K562 (cell line): ENCODE results near the gene IL27RA. TPM values are rescaled to one million over a fixed set of nuclear protein-coding genes. Genes with fewer than 3 reads are reported as not detected.

Experiments
- ATAC-seq: fragments of 200-7000 bp; cut with Tn5 transposase; 3 replicates; pipeline ENCODE4 v1.9.1; 2020; ENCODE audit warnings: moderate library complexity
- BruUV-seq: library from RNA; stranded (reverse); fragments of 400-500 nt; replicated peaks from 2 replicates; lab custom pipeline; 2021; lab: Mats Ljungman, UMichigan
- CTCF ChIA-PET: fragments of 300-600 bp; formaldehyde crosslinking; extraction: SDS; loops from one replicate; lab custom pipeline; 2021; ENCODE audit warnings: low intra/inter-chr PET ratio; lab: Yijun Ruan, JAX
- POLR2A ChIA-PET: fragments of 300-600, 350-650 bp; sonication (Branson Sonifier 250); formaldehyde crosslinking; extraction: SDS; loops from one replicate; lab custom pipeline; 2021; ENCODE audit warnings: antibody characterized with exemption, inconsistent platforms; lab: Yijun Ruan, JAX
- DNase-seq, 4 experiments: peaks; one replicate each; pipeline versions ENCODE4 v3.0.0 to v3.0.0-alpha.2; 2011 to 2018; ENCODE audit warnings: low spot score in 3 of 4, mixed read lengths in 3 of 4; ENCODE audit errors: extremely low read depth in 1 of 4
- FAIRE-seq: peaks from 2 replicates; lab custom pipeline; 2011; peaks lifted over from hg19 to GRCh38; lab: Jason Lieb, UNC
- H2AFZ ChIP-seq: 2 replicates; pipeline ENCODE4 v1.6.0; 2011; ENCODE audit warnings: low read depth, low read length, control low read depth, inconsistent platforms
- H3K27ac ChIP-seq: fragments of 200-600 bp; 3 replicates; pipeline ENCODE4 v1.8.0; 2011; ENCODE audit warnings: low read depth, mild to moderate bottlenecking, control low read depth, inconsistent platforms, low read length, moderate library complexity, mixed read lengths; ENCODE audit errors: extremely low read depth
- H3K27me3 ChIP-seq, 2 experiments: fragments of 300-600 bp in 1 of 2; 2 replicates in 1 of 2; 3 replicates in 1 of 2; pipeline versions ENCODE4 v1.6.0 to v1.8.0; 2011; ENCODE audit warnings: inconsistent platforms in 2 of 2, low read length in 2 of 2, mild to moderate bottlenecking in 1 of 2, mixed read lengths in 1 of 2, moderate library complexity in 1 of 2; ENCODE audit not compliant: control insufficient read depth in 2 of 2, insufficient read depth in 2 of 2
- H3K36me3 ChIP-seq: fragments of 300-600 bp; 3 replicates; pipeline ENCODE4 v1.8.0; 2011; ENCODE audit warnings: mild to moderate bottlenecking, low read length, inconsistent platforms; ENCODE audit not compliant: control insufficient read depth, insufficient read depth
- H3K4me1 ChIP-seq, 2 experiments: fragments of 200-600 bp in 1 of 2; replicated peaks in 1 of 2; 2 replicates in 1 of 2; 3 replicates in 1 of 2; pipeline versions ENCODE4 v1.5.1 to v1.8.0; 2011; ENCODE audit warnings: inconsistent platforms in 2 of 2, low read length in 2 of 2, mild to moderate bottlenecking in 1 of 2, mixed read lengths in 1 of 2, moderate library complexity in 1 of 2; ENCODE audit not compliant: control insufficient read depth in 2 of 2, insufficient read depth in 2 of 2
- H3K4me2 ChIP-seq: 2 replicates; pipeline ENCODE4 v1.6.1; 2011; ENCODE audit warnings: low read length, control low read depth, inconsistent platforms, mixed read lengths; ENCODE audit not compliant: insufficient read depth
- H3K4me3 ChIP-seq: fragments of 200-600 bp; sonication (generic), shearing (Covaris generic); 2 replicates; pipeline ENCODE4 v1.5.1; 2016; ENCODE audit warnings: control low read depth, inconsistent platforms
- H3K79me2 ChIP-seq: fragments of 200-600 bp; 3 replicates; pipeline ENCODE4 v1.8.0; 2011; ENCODE audit warnings: low read length, inconsistent platforms; ENCODE audit not compliant: control insufficient read depth, insufficient read depth
- H3K9ac ChIP-seq, 2 experiments: 2 replicates each; pipeline versions ENCODE4 v1.6.0 to v1.6.1; 2011; ENCODE audit warnings: low read depth in 2 of 2, low read length in 2 of 2, control low read depth in 1 of 2, inconsistent platforms in 1 of 2, mild to moderate bottlenecking in 1 of 2, mixed read lengths in 1 of 2; ENCODE audit not compliant: insufficient read depth in 1 of 2
- H3K9me1 ChIP-seq: one replicate; pipeline ENCODE4 v1.6.0; 2011; ENCODE audit warnings: inconsistent platforms, mild to moderate bottlenecking, low read length, moderate library complexity; ENCODE audit not compliant: control insufficient read depth, insufficient read depth
- H3K9me3 ChIP-seq: replicated peaks from 2 replicates; pipeline ENCODE4 v1.5.1; 2011; ENCODE audit warnings: low read depth, low read length, inconsistent platforms; ENCODE audit not compliant: control insufficient read depth, insufficient read depth
- H4K20me1 ChIP-seq: replicated peaks from 2 replicates; pipeline ENCODE4 v1.6.1; 2011; ENCODE audit warnings: low read length, inconsistent platforms, mixed read lengths; ENCODE audit not compliant: control insufficient read depth, insufficient read depth
- CEBPG ChIP-seq, 3 experiments: fragments of 200-800 bp in 1 of 3; sonication (Bioruptor generic) in 1 of 3; sonication (generic) in 1 of 3; formaldehyde crosslinking in 1 of 3; IDR thresholded peaks in 2 of 3; conservative IDR thresholded peaks in 1 of 3; 2 replicates each; pipeline versions ENCODE4 v1.6.1 to v1.8.0; 2016 to 2022; ENCODE audit warnings: missing compliant biosample characterization in 2 of 3, missing genetic modification characterization in 2 of 3, mild to moderate bottlenecking in 1 of 3, missing genetic modification reagents in 1 of 3
- CHD4 ChIP-seq: fragments of 200-600 bp; sonication (generic); IDR thresholded peaks from 3 replicates; pipeline ENCODE4 v1.6.1; 2012; ENCODE audit warnings: low read depth, mild to moderate bottlenecking, mixed read lengths, low read length, inconsistent platforms; ENCODE audit not compliant: insufficient read depth, insufficient replicate concordance, poor library complexity, severe bottlenecking
- CTBP1 ChIP-seq: fragments of 450-650 bp; IDR thresholded peaks from 2 replicates; pipeline ENCODE4 v1.6.1; 2016; ENCODE audit warnings: borderline replicate concordance
- KLF6 ChIP-seq: fragments of 250-450 bp; sonication (Bioruptor Pico); IDR thresholded peaks from 2 replicates; pipeline ENCODE4 v1.4.0; 2020; ENCODE audit warnings: mild to moderate bottlenecking, moderate library complexity, borderline replicate concordance
- ZC3H11A ChIP-seq: IDR thresholded peaks from 2 replicates; pipeline ENCODE4 v1.6.1; 2012; ENCODE audit warnings: low read depth, low read length, improper control_type of control experiment
- ZNF224 ChIP-seq: sonication (generic); formaldehyde crosslinking; IDR thresholded peaks from 2 replicates; pipeline ENCODE4 v1.8.0; 2022; ENCODE audit warnings: mild to moderate bottlenecking, missing genetic modification reagents
- ZNF398 ChIP-seq: fragments of 250-450 bp; sonication (Bioruptor Pico); IDR thresholded peaks from 2 replicates; pipeline ENCODE4 v1.8.0; 2021; ENCODE audit warnings: moderate library complexity, mild to moderate bottlenecking, inconsistent platforms
- WGBS: fragments of 100-300 bp; shearing (Covaris generic); methylation state at CpG from one replicate; pipeline ENCODE4 v1.1.6; 2016; ENCODE audit warnings: low coverage, mixed read lengths; ENCODE audit not compliant: insufficient coverage; ENCODE audit errors: missing lambda C conversion rate; 5-methylcytosine and 5-hydroxymethylcytosine counted together
- in situ Hi-C: fragments of 300-500 bp; cut with MboI; formaldehyde crosslinking; loops from 4 replicates; pipeline ENCODE4 v1.15.0; 2018; ENCODE audit warnings: inconsistent platforms, mixed read lengths
- intact Hi-C: fragments of 100-400 bp; cut with micrococcal nuclease; formaldehyde crosslinking; loops from 2 replicates; pipeline ENCODE4 v1.14.2; 2022
- polyA plus RNA-seq, 8 experiments: library from polyadenylated mRNA; depleted of rRNA in 4 of 8; stranded (reverse) in 5 of 8; unstranded in 3 of 8; fragments of >200 nt; fragmentation: Nextera tagmentation in 2 of 8; fragmentation: Illumina TruSeq in 1 of 8; extraction: Ambion mirVana in 2 of 8; extraction: Trizol in 1 of 8; gene quantifications; 2 replicates each; pipeline versions ENCODE4 v1.2.1 to v1.2.3, GENCODE V29; 2011 to 2014; ENCODE audit warnings: inconsistent platforms in 1 of 8, missing spikeins in 1 of 8
- total RNA-seq, 7 experiments: library from RNA; depleted of rRNA in 6 of 7; stranded (reverse); fragments of >200 nt in 6 of 7; fragmentation: Illumina TruSeq in 2 of 7; extraction: Trizol in 2 of 7; gene quantifications; 2 replicates each; pipeline versions ENCODE4 v1.2.1 to v1.2.3, GENCODE V29; 2011 to 2021; ENCODE audit warnings: low replicate concordance in 1 of 7
- TF ChIP-seq, protein P1 (sequence below), 2 experiments: fragments of 450-650 bp; IDR thresholded peaks; 2 replicates each; pipeline ENCODE4 v1.6.1; 2016

IL27RA gene
- total and polyA plus RNA-seq, 9 of the 15 experiments (the other 6 are each of a cell fraction or from before 2014, with no cell fraction given) = 1.9 to 15.9 (median 12.0) TPM

GRCh38 chr19:14062558-14062855 lies 30.9 kb downstream of the IL27RA start (continued):
- TF ChIP-seq ZNF398 (CRISPR knock-in tag) = no peak
- TF ChIP-seq, protein P1, sequence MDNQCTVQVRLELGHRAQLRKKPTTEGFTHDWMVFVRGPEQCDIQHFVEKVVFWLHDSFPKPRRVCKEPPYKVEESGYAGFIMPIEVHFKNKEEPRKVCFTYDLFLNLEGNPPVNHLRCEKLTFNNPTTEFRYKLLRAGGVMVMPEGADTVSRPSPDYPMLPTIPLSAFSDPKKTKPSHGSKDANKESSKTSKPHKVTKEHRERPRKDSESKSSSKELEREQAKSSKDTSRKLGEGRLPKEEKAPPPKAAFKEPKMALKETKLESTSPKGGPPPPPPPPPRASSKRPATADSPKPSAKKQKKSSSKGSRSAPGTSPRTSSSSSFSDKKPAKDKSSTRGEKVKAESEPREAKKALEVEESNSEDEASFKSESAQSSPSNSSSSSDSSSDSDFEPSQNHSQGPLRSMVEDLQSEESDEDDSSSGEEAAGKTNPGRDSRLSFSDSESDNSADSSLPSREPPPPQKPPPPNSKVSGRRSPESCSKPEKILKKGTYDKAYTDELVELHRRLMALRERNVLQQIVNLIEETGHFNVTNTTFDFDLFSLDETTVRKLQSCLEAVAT (IDR thresholded peaks at IDR 0.05) = no peak

DNA sequence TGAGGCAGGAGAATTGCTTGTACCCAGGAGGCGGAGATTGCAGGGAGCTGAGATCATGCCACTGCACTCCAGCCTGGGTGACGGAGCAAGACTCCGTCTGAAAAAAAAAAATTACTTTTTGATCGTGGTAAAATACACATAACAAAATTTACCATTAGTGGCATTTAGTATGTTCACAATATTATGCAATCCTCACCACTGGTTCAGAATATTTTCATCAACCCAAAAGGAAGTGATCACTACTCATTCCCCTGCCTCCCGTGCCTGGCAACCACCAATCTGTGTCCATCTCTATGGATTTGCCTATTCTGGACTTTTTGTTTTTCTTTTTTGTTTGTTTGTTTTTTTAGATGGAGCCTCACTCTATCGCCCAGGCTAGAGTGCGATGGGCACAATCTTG lies 31.5 kb downstream of the IL27RA start:
- Histone ChIP-seq H3K9me3 (no peaks in the 10 kb centered on the region), H3K4me3 (no peak overlapping the region), H2AFZ (no peak overlapping the region), H3K27ac (no peak overlapping the region), H3K9me1 (no peaks in the 10 kb centered on the region), H3K36me3 (no peaks in the 10 kb centered on the region), H4K20me1 (no peaks in the 10 kb centered on the region), H3K79me2 (no peaks in the 10 kb centered on the region), H3K9ac (no peak overlapping the region), H3K4me1 (peaks cover 32 to 36% of the 10 kb centered on the region in 2 experiments), H3K4me2 (no peak overlapping the region), H3K27me3 (no peaks in the 10 kb centered on the region)
- DNase-seq (no peak), FAIRE-seq (no peak), ATAC-seq (no peak)
- TF ChIP-seq ZNF224 (CRISPR knock-in tag) (no peak), CTBP1 (no peak), KLF6 (CRISPR knock-in tag) (no peak), CEBPG (CRISPR knock-in tag; IDR thresholded peaks at IDR 0.05) (no peak), CEBPG (tag; conservative IDR thresholded peaks at IDR 0.05 in 1 of 2, IDR thresholded peaks at IDR 0.05 in 1 of 2) (peak in 1 of 2 experiments; percentile 57; a peak in 2 of 4 replicates), ZC3H11A (no peak), CHD4 (no peak)
- POLR2A ChIA-PET = no interaction called here
- intact Hi-C loops (no loop called here), in situ Hi-C loops (loop anchor here (25.0 kb wide), 1 partner anchor 476 kb away; no protein-coding TSS in a partner anchor)
- 65% methylated on average over 7 of the region's 7 CpGs for WGBS
- BruUV-seq = no TSS peak
- CTCF ChIA-PET = no interaction called here
